Stimulated activated CD8-positive, alpha-beta memory T cell treated with anti-CD3 and anti-CD28 coated beads, Interleukin-2, amount 100 ng/mL, for 48 hours (primary cell): ENCODE measurements around the gene THSD7B.

ENCODE experiments used
- DNase-seq, 2 donors: peaks; one replicate each; pipeline ENCODE4 v3.0.0-alpha.2; 2020; ENCODE audit warnings: low read depth in 2 of 2

THSD7B gene

GRCh38 chr2:137367361-137367760, 602.0 kb downstream of the THSD7B start:
- no peak for DNase-seq

GRCh38 chr2:137369106-137369505, 603.8 kb downstream of the THSD7B start:
- DNase-seq, result no peak

DNA sequence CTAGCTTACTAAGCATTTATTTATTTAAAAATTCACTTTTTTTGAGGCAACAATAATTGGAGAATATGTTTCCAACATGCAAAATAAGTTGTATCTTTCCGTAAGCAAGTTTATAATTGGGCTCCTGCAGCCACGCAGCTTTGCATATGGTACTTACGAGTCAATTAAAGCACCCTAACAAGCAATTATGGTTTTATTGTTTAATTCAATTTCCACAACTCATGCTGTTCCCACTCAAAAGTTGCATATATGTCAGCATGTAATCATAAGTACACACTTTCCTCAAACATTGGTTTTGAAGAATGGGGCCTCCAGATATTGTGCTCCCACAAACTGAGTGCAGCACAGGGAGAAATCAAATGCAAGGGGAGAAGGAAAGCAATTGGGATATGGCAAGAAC, 613.8 kb downstream of the THSD7B start:
- no peak for DNase-seq

DNA sequence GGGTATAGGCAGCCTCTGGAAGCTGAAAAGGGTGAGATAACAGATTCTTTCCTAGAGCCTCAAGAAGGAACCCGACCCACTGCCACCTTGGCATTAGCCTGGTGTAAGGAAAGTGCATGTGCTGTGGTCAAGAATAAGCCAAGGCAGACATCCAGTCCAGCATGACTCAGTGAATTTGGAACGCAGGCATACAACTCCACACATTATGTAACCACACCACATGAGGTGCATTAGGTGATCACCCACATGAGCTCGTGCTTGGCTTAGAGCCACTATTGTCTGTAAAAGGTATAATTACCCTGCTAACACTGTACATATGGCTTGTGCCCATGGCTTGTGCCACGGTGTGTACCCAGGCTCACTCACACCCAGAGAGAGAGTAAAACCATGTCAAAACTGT, 615.3 kb downstream of the THSD7B start:
- no peak for DNase-seq

GRCh38 chr2:137381731-137382130, 616.4 kb downstream of the THSD7B start:
- no peak for DNase-seq

GRCh38 chr2:137383391-137383790, 618.0 kb downstream of the THSD7B start:
- no peak for DNase-seq

DNA sequence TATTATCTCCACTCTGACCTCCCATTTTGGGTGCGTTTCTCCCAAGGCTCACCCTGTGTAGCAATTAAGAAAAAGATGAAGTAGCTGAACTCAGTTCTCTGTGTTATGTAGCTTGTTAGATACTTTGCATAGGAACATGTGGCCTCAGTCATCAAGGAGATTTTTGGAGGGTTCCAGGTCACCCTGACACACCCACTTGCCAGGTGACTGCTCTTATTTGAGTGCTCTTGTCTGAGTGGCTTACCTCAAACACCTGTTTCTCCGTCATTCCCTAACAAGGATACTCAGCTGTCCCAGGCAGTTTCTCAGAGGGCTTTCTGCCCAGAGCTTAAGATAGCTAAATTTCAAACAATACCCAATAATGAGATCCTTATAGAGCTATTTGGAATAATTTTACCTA, 621.7 kb downstream of the THSD7B start:
- DNase-seq, result no peak

DNA sequence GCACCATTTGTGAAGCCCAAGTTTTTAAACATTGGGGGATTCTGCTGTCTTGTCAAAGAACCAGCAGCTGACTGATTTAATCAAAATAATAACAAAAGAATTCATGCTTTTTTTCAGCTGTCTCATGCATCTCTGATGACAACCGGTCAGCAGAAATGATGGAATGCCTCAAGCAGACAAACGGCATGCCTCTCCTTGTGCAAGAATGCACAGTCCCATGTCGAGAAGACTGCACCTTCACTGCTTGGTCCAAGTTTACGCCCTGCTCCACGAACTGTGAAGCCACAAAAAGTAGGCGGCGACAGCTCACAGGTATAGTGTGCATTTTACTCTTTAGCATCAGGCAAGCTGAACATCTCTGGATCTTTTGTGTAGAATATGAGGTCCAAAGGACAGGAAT, 640.2 kb downstream of the THSD7B start:
- DNase-seq, result no peak

DNA sequence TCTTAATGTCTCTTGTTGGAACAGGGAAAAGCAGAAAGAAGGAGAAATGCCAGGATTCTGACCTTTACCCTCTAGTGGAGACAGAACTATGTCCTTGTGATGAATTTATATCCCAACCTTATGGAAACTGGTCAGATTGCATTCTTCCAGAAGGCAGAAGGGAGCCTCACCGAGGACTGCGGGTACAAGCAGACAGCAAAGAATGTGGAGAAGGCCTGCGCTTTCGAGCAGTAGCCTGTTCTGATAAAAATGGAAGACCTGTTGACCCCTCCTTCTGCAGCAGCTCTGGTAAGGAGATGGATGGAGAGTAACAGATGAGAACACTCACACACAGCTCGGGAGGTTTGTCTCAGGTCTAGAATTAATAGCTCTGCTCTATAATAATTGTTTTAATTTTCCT, 646.2 kb downstream of the THSD7B start:
- DNase-seq, result no peak

DNA sequence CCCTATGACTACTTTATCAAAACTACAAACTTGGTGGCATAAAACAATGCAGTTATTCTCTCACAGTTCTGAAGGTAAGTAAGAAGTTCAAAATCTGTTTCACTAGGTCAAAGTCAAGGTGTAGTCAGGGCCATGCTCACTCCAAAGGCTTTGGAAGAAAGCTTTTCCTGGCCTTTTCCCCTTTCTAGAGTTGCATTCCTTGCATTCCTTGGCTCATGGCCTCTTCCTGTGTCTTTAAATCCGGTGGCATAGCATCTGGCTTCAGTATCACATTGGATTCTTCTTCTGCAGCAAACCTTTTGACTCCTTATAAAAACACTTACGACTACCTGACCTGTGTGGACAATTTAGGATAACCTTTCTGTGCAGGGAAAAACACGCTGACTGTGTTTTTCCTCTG, 655.4 kb downstream of the THSD7B start:
- no peak for DNase-seq

- no peak for DNase-seq
These were observed 669.8 kb downstream of the THSD7B start for GRCh38 chr2:137435162-137435561.

- DNase-seq, result no peak
These were observed 672.0 kb downstream of the THSD7B start for GRCh38 chr2:137437386-137437785.

- no peak for DNase-seq
These were observed 679.6 kb downstream of the THSD7B start for GRCh38 chr2:137444970-137445369.

DNA sequence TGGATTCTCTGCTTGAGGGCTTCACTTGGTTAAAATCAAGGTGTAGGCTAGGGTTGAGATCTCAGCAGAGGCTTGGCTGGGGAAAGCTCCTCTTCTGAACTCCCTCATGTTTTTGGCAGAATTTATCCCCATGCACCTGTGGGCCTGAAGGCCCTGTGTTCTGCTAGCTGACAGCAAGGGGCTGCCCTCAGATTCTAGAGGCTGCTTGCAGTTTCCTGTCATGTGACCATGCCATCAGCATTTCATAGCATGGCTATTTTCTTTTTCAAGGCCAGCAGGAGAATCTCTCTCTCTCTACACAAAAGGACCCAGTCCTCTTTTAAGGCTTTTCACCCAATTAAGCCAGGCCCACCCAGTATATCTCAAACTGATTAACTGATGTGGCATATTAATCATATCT, 684.1 kb downstream of the THSD7B start:
- no peak for DNase-seq

DNA sequence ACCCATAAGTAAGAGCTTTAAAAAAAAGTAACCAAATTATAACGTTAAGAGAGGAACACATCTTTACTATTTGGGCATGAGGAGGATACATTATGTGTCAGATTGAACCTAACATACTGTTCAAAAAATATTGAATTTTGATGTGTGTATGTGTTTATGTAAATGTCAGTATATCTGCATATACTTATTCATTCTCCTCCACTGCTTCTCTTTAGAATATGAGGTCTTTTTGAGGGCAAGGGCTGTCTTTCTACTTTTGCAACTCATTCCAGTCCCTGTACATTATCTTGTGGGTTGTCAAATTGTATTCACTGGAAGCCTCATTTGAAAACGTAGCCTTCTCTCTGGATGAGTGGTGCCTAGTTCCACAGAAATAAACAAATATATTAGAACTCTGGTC, 689.5 kb downstream of the THSD7B start:
- no peak for DNase-seq

DNA sequence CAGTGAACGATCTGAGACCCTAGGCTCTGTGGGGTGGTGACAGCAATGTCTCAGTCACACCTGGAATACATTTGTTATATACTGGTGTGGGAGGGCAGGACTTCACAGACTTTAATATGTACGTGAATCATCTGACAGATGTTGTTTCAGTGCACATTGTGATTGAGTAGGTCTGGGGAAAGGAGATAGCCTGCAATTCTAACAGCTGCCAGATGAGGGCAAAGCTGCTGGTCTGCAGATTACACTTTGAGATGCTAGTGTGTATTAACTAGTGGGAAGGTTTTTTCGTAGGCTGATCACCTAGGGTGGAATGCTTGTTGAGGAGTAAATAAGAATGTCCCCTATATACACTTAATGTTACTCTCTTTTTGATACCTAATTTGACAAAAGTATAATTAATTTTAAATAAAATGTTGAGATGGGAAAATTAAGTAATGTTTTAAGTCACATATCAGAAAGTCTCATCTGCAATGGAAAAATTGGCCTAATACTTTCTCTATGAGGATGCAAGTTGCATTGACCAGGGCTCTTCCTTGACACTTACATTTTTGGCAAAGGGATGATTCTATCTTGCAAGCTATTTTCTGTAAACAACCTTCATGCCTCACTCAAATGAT, 702.0 kb downstream of the THSD7B start:
- DNase-seq, result no peak

DNA sequence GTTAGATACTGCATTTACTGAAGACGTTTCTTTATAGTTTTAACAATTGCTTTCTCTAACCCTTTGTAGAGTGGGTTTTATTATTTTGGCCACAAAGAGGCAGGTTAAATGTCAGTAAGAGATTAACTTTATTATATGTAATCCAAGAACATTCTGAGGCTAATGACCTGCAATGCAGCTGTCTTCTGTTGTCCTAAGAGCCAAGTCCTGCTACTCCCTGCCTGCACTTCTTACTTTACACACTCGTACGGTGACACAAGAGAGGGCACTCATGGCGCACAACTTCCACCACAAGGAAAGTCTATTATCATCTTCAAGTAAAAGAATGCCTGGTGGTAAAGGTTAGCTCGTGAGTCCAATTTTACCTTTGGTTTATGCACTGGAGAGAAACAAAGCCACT, 727.9 kb downstream of the THSD7B start:
- no peak for DNase-seq

GRCh38 chr2:137500599-137500998, 735.3 kb downstream of the THSD7B start:
- no peak for DNase-seq

- no peak for DNase-seq
These were observed 741.9 kb downstream of the THSD7B start for GRCh38 chr2:137507237-137507636.

- no peak for DNase-seq
These were observed 743.5 kb downstream of the THSD7B start for GRCh38 chr2:137508739-137509384.

DNA sequence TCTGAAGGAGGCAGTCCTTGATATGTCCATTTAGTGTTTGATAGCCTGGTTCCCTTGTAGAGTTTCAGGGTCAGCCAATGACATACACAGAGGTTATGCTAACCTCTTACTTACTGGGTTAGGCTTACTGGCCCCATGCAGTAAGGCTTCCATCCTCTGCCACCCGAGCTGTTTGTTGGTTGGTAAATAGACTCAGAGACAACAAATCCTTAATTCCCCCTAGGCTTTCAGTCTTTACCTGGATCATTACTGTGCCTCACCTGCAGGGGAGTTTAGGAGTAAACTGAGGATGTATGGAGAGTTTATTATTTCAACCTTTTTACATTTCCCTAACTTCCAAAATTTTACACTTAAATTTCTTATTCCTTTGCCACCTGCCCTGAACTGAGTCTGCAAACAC, 746.2 kb downstream of the THSD7B start:
- DNase-seq, result no peak

- no peak for DNase-seq
These were observed 756.6 kb downstream of the THSD7B start for GRCh38 chr2:137521653-137522619.

- DNase-seq, result no peak
These were observed 757.3 kb downstream of the THSD7B start for GRCh38 chr2:137522620-137523011.
